Measurements from ENCODE around the gene MAVS.

MAVS gene

DNA sequence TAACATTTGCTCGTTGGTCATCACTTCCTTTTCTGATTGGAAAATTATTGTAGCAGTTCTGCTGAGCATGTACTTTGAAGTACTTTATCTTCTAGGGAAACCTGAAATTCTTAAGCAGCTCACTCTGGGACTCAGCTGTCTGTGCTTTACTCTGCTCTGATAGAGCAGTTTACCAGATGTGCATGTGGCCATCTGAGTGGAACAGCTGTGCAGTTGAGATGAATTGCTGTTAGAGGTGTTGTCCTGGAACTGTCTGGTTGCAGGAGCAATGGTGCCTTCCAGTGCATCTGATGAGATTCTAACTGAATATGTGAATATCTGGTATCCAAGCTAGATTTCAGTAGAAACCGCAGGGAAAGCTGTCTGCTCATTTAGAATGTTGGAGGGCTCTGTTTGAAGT lies 69.7 kb downstream of the MAVS start:
- DNase-seq: no peak

- no peak for DNase-seq
Measured at GRCh38 chr20:3919352-3919751, 72.7 kb downstream of the MAVS start.

DNA sequence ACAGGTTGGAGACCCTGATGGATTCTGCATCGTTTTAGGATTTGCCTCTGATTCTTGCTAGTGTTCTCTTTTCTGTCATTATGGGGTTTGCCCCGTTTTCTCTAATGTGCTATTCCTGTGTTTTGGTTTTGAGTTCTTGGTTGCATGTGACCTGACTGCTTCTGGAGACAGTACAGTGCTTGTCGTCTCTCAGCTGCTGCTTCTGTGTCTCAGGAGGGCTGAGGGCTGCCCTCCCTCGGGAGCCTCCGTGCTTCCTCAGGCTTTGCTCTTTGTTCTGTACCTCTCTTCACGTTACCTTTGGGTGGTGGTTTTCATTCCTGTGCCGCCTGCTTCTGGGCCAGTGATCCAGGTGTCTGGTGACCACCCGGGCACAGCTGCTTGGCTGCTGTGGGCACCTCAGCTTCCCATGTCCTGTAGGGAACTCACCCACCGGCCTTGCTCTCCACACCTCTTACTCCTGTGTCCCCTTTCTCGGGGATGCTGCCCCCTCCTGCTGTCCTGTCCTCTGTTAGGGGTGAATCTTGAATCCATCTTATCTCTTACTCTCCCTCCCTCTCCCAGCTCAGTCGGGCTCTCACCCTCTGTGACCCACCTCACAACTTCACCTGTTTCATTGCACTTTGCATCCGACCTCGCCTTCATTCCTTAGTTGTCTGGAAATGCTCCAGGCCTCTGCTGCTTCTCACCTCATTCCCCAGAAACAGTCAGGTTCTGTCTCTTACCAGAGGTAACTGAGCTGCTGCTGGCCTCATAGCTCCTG lies 75.8 kb downstream of the MAVS start:
- DNase-seq: no peak

- DNase-seq: no peak
Measured at GRCh38 chr20:3922983-3923339, 76.3 kb downstream of the MAVS start.

DNA sequence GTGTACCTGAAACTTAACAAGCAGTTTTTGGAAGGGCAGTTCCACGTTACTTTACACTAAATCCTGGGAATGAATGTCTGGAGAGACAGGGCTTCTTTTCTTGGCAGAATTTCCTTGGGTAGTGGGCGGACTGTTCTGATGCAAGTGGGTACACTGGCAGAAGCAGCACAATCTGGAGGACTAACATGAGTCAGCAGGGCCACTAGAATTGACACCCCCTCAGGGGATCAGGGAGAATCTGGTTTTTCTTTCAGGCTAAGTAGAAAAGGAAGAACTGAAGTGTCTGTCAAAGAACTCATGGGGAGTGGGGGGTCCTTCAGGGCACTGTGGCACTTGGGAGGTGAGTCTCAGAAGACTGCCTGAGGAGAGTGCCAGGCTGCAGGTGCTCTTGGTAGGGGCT lies 77.2 kb downstream of the MAVS start:
- DNase-seq: no peak

DNA sequence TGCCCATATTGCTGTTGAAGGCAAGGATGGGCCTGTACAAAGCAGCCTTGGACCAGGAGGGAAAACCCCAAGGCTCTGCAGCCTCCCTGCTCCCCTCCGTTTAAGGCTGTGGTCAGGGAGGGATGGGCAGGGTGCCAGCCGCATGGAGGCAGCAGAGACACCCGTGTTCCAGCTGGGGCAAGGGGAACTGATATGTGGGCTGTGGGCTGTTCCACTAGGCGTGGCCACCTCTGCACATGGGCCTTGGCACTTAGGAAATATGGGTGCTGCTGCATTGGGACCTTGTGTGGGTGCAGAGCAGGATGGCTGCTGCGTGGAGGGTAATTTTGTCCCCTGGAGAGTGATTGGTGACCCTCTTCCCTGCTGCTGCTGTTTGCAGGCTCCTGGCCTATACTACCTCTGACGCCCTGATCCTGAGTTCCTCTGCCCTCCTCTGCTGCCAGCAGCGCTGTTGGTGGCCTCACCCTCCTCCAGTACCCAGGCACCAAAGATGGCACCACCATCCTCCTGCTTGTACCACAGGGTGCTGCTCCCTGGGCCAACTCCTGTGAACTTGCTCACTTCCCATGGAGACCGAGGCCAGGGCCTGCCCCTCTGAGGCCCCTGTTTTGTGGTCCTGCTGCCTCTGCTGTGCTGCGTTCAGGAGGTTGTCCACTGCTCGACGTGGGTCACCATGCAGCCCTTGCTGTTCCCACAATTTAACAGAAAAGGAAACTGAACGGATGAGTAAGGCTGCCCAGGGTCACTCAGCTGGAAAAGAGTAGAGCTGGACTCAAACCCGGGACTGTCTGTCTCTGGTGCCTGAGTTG lies 77.9 kb downstream of the MAVS start:
- DNase-seq: peak; percentile 41

DNA sequence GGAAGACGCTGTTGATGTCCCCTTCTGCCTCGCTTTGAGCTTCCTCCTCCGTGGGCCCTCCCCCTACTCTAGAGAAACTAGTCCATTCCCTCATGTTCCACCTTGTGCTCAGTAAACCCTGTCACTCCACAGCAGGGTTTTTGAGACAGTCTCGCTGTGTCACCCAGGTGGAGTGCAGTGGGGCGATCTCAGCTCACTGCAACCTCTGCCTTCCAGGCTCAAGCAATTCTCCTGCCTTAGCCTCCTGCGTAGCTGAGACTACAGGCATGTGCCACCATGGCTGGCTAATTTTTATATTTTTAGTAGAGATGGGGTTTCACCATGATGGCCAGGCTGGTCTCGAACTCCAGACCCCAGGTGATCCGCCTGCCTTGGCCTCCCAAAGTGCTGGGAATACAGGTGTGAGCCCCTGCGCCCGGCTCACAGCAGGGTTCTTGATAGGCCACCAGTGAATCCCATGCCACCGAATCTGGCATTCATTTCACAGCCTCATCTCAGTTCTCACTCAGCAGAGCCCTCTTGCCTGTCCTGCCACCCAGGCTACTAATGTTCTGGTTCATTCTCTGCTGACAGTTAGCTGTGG lies 78.6 kb downstream of the MAVS start:
- DNase-seq: no peak

Data from CD4-positive, alpha-beta T cell treated with Interleukin-15 for 1 hour (primary cell).